OCI-LY1 (cell line): ENCODE results near the gene PXMP4.

Experiments used
- H2AFZ ChIP-seq: fragments of 200-600 bp; sonication (generic), shearing (Covaris generic); 2 replicates; pipeline ENCODE4 v1.6.0; 2014; ENCODE audit warnings: antibody characterized with exemption, mild to moderate bottlenecking, low read length
- H3F3A ChIP-seq: fragments of 200-600 bp; sonication (generic), shearing (Covaris generic); 2 replicates; pipeline ENCODE4 v1.6.0; 2014; ENCODE audit warnings: mild to moderate bottlenecking, antibody characterized with exemption, low read length, moderate library complexity; ENCODE audit not compliant: insufficient read depth
- H3K27ac ChIP-seq: fragments of 200-600 bp; sonication (generic); 2 replicates; pipeline ENCODE4 v1.5.1; 2014; ENCODE audit warnings: low read length, mixed run types, mild to moderate bottlenecking, low read depth; ENCODE audit not compliant: poor library complexity, severe bottlenecking
- H3K27me3 ChIP-seq: fragments of 200-600 bp; sonication (generic); 2 replicates; pipeline ENCODE4 v1.6.0; 2014; ENCODE audit warnings: antibody characterized with exemption, mild to moderate bottlenecking, low read length, moderate library complexity; ENCODE audit not compliant: insufficient read depth
- H3K36me3 ChIP-seq: fragments of 200-600 bp; sonication (generic); 2 replicates; pipeline ENCODE4 v1.6.1; 2014; ENCODE audit warnings: mild to moderate bottlenecking, antibody characterized with exemption, low read length, moderate library complexity, mixed read lengths; ENCODE audit not compliant: insufficient read depth
- H3K4me1 ChIP-seq: fragments of 200-600 bp; sonication (generic); 2 replicates; pipeline ENCODE4 v1.5.1; 2014; ENCODE audit warnings: mild to moderate bottlenecking, low read length, moderate library complexity; ENCODE audit not compliant: insufficient read depth, severe bottlenecking
- H3K4me2 ChIP-seq: fragments of 200-600 bp; sonication (generic), shearing (Covaris generic); 2 replicates; pipeline ENCODE4 v1.6.1; 2014; ENCODE audit warnings: low read length
- H3K4me3 ChIP-seq: fragments of 200-600 bp; sonication (generic); 2 replicates; pipeline ENCODE4 v1.5.1; 2014; ENCODE audit warnings: low read length, low read depth, mild to moderate bottlenecking, mixed read lengths; ENCODE audit not compliant: poor library complexity, severe bottlenecking
- H3K79me2 ChIP-seq: fragments of 200-600 bp; shearing (Covaris generic); 2 replicates; pipeline ENCODE4 v1.6.1; 2016; ENCODE audit warnings: mixed run types, low read length, mixed read lengths; ENCODE audit not compliant: insufficient read depth
- H3K9ac ChIP-seq: fragments of 200-600 bp; sonication (generic), shearing (Covaris generic); 2 replicates; pipeline ENCODE4 v1.6.1; 2014; ENCODE audit warnings: mild to moderate bottlenecking, low read length, mixed read lengths
- H3K9me2 ChIP-seq: fragments of 200-600 bp; sonication (generic), shearing (Covaris generic); 2 replicates; pipeline ENCODE4 v1.6.1; 2014; ENCODE audit warnings: low read depth, mild to moderate bottlenecking, low read length, mixed read lengths
- H3K9me3 ChIP-seq: fragments of 200-600 bp; shearing (Covaris generic); 2 replicates; pipeline ENCODE4 v1.6.1; 2014; ENCODE audit warnings: low read length, mixed read lengths
- H4K20me1 ChIP-seq: fragments of 200-600 bp; sonication (generic), shearing (Covaris generic); 2 replicates; pipeline ENCODE4 v1.6.0; 2016; ENCODE audit warnings: mild to moderate bottlenecking, low read length; ENCODE audit not compliant: insufficient read depth
- EZH2 ChIP-seq: fragments of 200-600 bp; sonication (generic), shearing (Covaris generic); IDR thresholded peaks from 2 replicates; pipeline ENCODE4 v1.8.0; 2017; ENCODE audit warnings: borderline replicate concordance, mixed run types, mild to moderate bottlenecking, antibody characterized with exemption, low read length, moderate library complexity, mixed read lengths
- TF ChIP-seq, protein P1 (sequence below): fragments of 200-600 bp; sonication (generic), shearing (Covaris generic); IDR thresholded peaks from 2 replicates; pipeline ENCODE4 v1.5.1; 2017; ENCODE audit warnings: mild to moderate bottlenecking, antibody characterized with exemption, low read length, moderate library complexity, mixed read lengths

The PXMP4 gene

DNA sequence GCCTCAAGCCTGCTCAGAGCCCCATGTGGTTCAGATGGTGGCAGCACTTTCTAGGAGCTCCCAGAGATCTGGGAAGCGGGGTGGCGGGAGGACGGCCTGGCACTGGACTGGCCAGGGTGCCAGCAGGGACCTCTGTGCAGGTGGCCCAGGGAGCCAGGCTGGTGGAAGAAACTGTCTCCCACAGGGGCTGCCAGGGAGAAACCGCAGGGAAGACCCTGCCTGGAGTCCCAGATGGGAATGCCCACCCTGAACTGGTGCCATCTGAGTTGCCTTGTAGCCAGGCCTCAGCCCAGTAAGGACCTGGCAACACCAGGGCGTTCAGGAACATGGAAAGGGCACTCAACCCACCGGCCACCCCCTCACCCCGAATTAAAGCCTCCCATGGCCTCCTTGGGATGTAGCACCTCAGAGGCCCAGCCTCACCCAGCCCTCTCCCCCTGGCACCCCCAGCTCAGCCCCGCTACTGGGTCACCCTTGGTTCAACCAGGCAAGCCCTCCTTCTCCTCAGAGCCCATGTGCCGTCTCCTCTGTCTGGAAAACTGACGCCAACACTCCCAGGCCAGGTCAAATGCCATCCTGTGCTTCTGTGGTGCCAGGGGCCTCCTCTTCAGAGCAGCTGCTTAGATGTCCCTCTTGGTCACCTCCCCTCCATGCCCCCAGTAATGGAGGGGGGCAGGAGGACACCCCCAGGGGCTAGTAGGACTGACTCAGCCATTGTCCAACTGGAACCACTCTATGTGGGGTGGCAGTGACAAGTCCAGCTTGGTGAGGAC is 63.9 kb downstream of the PXMP4 start:
- no peaks in the 10 kb centered on the region for H3K79me2 ChIP-seq
- H2AFZ ChIP-seq, result no peak overlapping the region
- H3K27ac ChIP-seq, result no peak overlapping the region
- no peak for TF ChIP-seq EZH2
- TF ChIP-seq, protein P1, sequence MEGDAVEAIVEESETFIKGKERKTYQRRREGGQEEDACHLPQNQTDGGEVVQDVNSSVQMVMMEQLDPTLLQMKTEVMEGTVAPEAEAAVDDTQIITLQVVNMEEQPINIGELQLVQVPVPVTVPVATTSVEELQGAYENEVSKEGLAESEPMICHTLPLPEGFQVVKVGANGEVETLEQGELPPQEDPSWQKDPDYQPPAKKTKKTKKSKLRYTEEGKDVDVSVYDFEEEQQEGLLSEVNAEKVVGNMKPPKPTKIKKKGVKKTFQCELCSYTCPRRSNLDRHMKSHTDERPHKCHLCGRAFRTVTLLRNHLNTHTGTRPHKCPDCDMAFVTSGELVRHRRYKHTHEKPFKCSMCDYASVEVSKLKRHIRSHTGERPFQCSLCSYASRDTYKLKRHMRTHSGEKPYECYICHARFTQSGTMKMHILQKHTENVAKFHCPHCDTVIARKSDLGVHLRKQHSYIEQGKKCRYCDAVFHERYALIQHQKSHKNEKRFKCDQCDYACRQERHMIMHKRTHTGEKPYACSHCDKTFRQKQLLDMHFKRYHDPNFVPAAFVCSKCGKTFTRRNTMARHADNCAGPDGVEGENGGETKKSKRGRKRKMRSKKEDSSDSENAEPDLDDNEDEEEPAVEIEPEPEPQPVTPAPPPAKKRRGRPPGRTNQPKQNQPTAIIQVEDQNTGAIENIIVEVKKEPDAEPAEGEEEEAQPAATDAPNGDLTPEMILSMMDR, result no peak
- H4K20me1 ChIP-seq, result no peaks in the 10 kb centered on the region
- H3K27me3 ChIP-seq, result no peaks in the 10 kb centered on the region
- no peak overlapping the region for H3K4me3 ChIP-seq
- no peaks in the 10 kb centered on the region for H3K9me2 ChIP-seq
- H3K4me1 ChIP-seq, result peaks cover 33% of the 10 kb centered on the region
- no peaks in the 10 kb centered on the region for H3K9me3 ChIP-seq
- peaks cover 57% of the 10 kb centered on the region for H3K36me3 ChIP-seq
- no peak overlapping the region for H3K9ac ChIP-seq
- H3K4me2 ChIP-seq, result no peak overlapping the region
- H3F3A ChIP-seq, result no peaks in the 10 kb centered on the region

DNA sequence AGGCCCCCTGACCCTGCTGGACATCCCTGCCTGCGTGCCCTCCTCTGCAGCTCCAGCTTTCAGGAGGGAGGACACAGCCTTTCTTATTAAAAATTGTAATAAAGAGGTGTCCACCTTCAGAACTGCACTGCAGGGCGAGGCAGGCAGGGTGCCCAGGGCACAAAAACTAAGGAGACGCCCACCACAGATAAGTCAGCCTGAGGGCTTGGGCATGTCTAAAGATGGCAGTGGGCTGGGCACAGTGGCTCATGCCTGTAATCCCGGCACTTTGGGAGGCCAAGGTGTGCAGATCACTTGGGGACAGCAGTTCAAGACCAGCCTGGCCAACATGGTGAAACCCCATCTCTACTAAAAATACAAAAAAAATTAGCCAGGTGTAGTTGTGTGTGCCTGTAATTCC is 64.9 kb downstream of the PXMP4 start:
- H3K27me3 ChIP-seq, result no peaks in the 10 kb centered on the region
- no peak overlapping the region for H3K4me3 ChIP-seq
- no peaks in the 10 kb centered on the region for H3K79me2 ChIP-seq
- peaks cover 46% of the 10 kb centered on the region for H3K36me3 ChIP-seq
- no peaks in the 10 kb centered on the region for H3K9me3 ChIP-seq
- peaks cover 28% of the 10 kb centered on the region for H3K4me1 ChIP-seq
- H3K9ac ChIP-seq, result no peak overlapping the region
- H3K27ac ChIP-seq, result no peak overlapping the region
- no peaks in the 10 kb centered on the region for H3K9me2 ChIP-seq
- H3F3A ChIP-seq, result no peaks in the 10 kb centered on the region
- H3K4me2 ChIP-seq, result no peak overlapping the region
- no peak overlapping the region for H2AFZ ChIP-seq
- H4K20me1 ChIP-seq, result no peaks in the 10 kb centered on the region
- TF ChIP-seq EZH2, result no peak
- TF ChIP-seq, protein P1, result no peak

DNA sequence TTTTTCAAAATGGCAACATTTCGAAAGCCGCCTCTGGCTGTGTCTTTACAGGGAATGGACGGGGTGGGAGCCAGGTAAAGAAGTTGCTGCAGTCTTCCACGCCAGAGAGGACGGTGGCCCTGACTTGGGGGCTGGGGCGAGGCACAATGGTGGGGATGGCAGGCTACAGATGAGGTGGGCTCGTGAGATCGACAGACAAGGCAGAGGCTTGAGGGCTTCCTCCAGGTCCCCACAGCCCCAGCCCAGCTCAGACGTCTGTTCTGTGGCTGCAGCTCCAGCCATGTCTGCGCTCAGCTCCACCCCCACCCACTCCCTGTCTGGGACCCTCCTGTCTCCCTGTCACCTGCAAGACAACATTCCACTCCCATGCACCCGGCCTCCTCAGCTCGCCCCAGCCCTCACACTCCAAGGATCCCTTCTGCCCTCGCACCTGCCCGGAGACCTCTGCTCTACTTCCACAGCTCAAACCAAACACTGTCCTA is 65.4 kb downstream of the PXMP4 start:
- Histone ChIP-seq H3K27ac (no peak overlapping the region), H3K4me1 (peaks cover 24% of the 10 kb centered on the region), H3K27me3 (no peaks in the 10 kb centered on the region), H3K36me3 (peaks cover 42% of the 10 kb centered on the region), H3K4me2 (no peak overlapping the region), H4K20me1 (no peaks in the 10 kb centered on the region), H2AFZ (no peak overlapping the region), H3K79me2 (no peaks in the 10 kb centered on the region), H3F3A (no peaks in the 10 kb centered on the region), H3K9ac (no peak overlapping the region), H3K4me3 (no peak overlapping the region), H3K9me3 (no peaks in the 10 kb centered on the region), H3K9me2 (no peaks in the 10 kb centered on the region)
- TF ChIP-seq, protein P1, result no peak
- no peak for TF ChIP-seq EZH2
